IMR-90 (cell line): ENCODE data around the gene ITPRIP.

ENCODE experiments used
- BHLHE40 ChIP-seq: fragments of 150-350 bp; IDR thresholded peaks from 2 replicates; pipeline ENCODE4 v1.6.1; 2016; ENCODE audit warnings: mild to moderate bottlenecking, low read depth, low read length
- CEBPB ChIP-seq: IDR thresholded peaks from 2 replicates; pipeline ENCODE4 v1.6.1; 2012; ENCODE audit warnings: low read depth, low read length, improper control_type of control experiment
- MAFK ChIP-seq: IDR thresholded peaks from 2 replicates; pipeline ENCODE4 v1.6.1; 2012; ENCODE audit warnings: low read depth, low read length, improper control_type of control experiment
- MAZ ChIP-seq: IDR thresholded peaks from 2 replicates; pipeline ENCODE4 v1.6.1; 2012; ENCODE audit warnings: low read depth, mild to moderate bottlenecking, low read length, improper control_type of control experiment, moderate library complexity, borderline replicate concordance
- MXI1 ChIP-seq: IDR thresholded peaks from 2 replicates; pipeline ENCODE4 v1.6.1; 2012; ENCODE audit warnings: low read depth, mild to moderate bottlenecking, low read length, moderate library complexity, borderline replicate concordance
- POLR2A ChIP-seq: IDR thresholded peaks from 2 replicates; pipeline ENCODE4 v1.6.1; 2012; ENCODE audit warnings: mild to moderate bottlenecking, low read depth, low read length
- RFX5 ChIP-seq: IDR thresholded peaks from 2 replicates; pipeline ENCODE4 v1.8.0; 2012; ENCODE audit warnings: low read depth, mild to moderate bottlenecking, low read length, moderate library complexity
- TF ChIP-seq, protein P1 (sequence below): conservative IDR thresholded peaks from 2 replicates; pipeline ENCODE4 v1.5.1; 2012; ENCODE audit warnings: mild to moderate bottlenecking, low read depth, low read length, improper control_type of control experiment
- TF ChIP-seq, protein P2 (sequence below): fragments of 150-350 bp; IDR thresholded peaks from 2 replicates; pipeline ENCODE4 v1.6.1; 2016; ENCODE audit warnings: low read depth, mild to moderate bottlenecking, low read length, moderate library complexity, borderline replicate concordance

- TF ChIP-seq POLR2A: peak; percentile 14; the same call in 1 of the 2 replicates
- TF ChIP-seq, protein P1, sequence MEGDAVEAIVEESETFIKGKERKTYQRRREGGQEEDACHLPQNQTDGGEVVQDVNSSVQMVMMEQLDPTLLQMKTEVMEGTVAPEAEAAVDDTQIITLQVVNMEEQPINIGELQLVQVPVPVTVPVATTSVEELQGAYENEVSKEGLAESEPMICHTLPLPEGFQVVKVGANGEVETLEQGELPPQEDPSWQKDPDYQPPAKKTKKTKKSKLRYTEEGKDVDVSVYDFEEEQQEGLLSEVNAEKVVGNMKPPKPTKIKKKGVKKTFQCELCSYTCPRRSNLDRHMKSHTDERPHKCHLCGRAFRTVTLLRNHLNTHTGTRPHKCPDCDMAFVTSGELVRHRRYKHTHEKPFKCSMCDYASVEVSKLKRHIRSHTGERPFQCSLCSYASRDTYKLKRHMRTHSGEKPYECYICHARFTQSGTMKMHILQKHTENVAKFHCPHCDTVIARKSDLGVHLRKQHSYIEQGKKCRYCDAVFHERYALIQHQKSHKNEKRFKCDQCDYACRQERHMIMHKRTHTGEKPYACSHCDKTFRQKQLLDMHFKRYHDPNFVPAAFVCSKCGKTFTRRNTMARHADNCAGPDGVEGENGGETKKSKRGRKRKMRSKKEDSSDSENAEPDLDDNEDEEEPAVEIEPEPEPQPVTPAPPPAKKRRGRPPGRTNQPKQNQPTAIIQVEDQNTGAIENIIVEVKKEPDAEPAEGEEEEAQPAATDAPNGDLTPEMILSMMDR: no peak
- TF ChIP-seq MAFK: no peak
- no peak for TF ChIP-seq CEBPB
- no peak for TF ChIP-seq MXI1
- TF ChIP-seq, protein P2, sequence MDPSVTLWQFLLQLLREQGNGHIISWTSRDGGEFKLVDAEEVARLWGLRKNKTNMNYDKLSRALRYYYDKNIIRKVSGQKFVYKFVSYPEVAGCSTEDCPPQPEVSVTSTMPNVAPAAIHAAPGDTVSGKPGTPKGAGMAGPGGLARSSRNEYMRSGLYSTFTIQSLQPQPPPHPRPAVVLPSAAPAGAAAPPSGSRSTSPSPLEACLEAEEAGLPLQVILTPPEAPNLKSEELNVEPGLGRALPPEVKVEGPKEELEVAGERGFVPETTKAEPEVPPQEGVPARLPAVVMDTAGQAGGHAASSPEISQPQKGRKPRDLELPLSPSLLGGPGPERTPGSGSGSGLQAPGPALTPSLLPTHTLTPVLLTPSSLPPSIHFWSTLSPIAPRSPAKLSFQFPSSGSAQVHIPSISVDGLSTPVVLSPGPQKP: no peak
- no peak for TF ChIP-seq BHLHE40
- no peak for TF ChIP-seq MAZ
- TF ChIP-seq RFX5: no peak
Observed at GRCh38 chr10:104328646-104328895, 9.7 kb downstream of the ITPRIP start.
